ENCODE results near the gene TEKT3.

The TEKT3 gene

GRCh38 chr17:15263680-15264079 lies 77.7 kb downstream of the TEKT3 start:
- no peaks in the 10 kb centered on the region for H3K9me3 ChIP-seq (ENCODE audit: severe bottlenecking)
- no peak for TF ChIP-seq CTCF (IDR thresholded peaks at IDR 0.05; ENCODE audit: low read depth, low read length)
- no peaks in the 10 kb centered on the region for H3K36me3 ChIP-seq
- H3K4me3 ChIP-seq (ENCODE audit: low read depth, low read length): no peak overlapping the region
- DNase-seq: no peak
- no peak overlapping the region for H3K27ac ChIP-seq
- H3K27me3 ChIP-seq (ENCODE audit: insufficient read depth, low read depth, severe bottlenecking): peaks cover 57% of the 10 kb centered on the region

DNA sequence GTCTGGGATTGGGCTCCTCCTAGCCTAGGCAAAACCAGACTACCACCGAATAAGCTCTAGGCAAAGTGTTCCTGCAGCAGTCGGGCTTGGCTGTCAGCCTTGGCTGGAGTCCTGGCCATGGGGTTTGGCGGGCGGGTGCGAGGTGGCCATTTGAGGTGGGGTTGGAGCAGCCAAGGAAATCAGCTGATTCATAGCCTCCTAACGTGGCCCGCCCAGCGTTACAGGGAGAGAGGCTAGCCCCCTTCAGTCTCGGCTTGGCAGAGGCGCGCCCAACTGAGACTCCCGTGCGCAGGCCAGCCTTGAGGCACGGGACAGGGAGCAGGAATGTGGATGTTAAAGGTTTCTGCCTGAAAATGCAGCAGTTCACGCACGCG lies 78.2 kb downstream of the TEKT3 start:
- H3K4me3 ChIP-seq (ENCODE audit: low read depth, low read length): peak overlapping the region; percentile 42
- DNase-seq: no peak
- no peak overlapping the region for H3K27ac ChIP-seq
- H3K9me3 ChIP-seq (ENCODE audit: severe bottlenecking): no peaks in the 10 kb centered on the region
- no peaks in the 10 kb centered on the region for H3K36me3 ChIP-seq
- peaks cover 57% of the 10 kb centered on the region for H3K27me3 ChIP-seq (ENCODE audit: insufficient read depth, low read depth, severe bottlenecking)
- no peak for TF ChIP-seq CTCF (IDR thresholded peaks at IDR 0.05; ENCODE audit: low read depth, low read length)

DNA sequence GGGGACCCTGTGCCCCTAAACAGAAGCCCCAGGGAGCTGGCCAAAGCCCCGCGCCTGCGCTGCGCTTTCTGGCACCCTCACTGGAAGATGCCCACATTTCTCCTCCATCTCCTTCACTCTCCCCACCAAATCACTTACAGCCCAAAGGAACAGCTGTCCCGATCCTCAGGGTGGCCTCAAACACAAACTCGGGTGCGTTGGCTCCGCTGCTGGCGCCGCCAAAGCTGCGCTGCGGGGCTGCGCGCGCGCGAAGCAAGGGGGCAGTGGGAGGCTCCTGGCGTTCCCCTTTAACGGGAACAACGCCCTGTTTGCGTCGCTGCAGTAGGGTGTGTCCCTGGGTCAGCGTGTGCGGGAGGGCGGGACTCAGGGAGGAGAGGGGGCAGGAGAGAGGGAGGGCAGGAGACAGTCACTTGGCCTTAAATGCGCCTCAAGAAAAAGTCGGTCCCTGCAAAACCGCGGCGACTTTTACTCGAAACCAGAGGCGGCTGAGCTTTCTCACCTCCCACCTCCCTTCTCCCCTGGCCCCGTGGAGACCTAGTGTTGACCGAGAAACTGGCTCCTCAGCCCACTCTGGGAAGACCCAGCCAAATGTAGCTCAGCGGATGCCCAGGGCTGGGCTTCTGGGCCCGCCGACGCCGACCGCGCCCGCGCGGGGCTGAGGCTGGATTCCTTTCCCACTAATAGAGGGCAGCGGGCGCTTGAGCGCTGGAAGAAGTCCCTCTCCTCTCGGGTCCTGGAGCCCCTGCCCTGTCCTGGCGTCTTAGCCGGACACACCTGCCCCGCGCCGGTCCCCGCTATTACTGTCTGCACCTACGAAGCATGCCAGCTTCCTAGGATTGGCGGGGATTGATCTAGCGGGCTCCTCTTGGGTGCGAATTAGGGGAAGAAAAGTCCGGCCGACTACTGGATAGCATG lies 78.8 kb downstream of the TEKT3 start:
- H3K27ac ChIP-seq: no peak overlapping the region
- H3K36me3 ChIP-seq: no peaks in the 10 kb centered on the region
- H3K27me3 ChIP-seq (ENCODE audit: insufficient read depth, low read depth, severe bottlenecking): peaks cover 55% of the 10 kb centered on the region
- no peak for TF ChIP-seq CTCF (IDR thresholded peaks at IDR 0.05; ENCODE audit: low read depth, low read length)
- DNase-seq: peak; percentile 44
- H3K9me3 ChIP-seq (ENCODE audit: severe bottlenecking): no peaks in the 10 kb centered on the region
- peak overlapping the region; percentile 42 for H3K4me3 ChIP-seq (ENCODE audit: low read depth, low read length)

GRCh38 chr17:15261802-15262290 lies 79.6 kb downstream of the TEKT3 start:
- H3K27me3 ChIP-seq (ENCODE audit: insufficient read depth, low read depth, severe bottlenecking): peaks cover 51% of the 10 kb centered on the region
- no peaks in the 10 kb centered on the region for H3K9me3 ChIP-seq (ENCODE audit: severe bottlenecking)
- H3K27ac ChIP-seq: no peak overlapping the region
- H3K36me3 ChIP-seq: no peaks in the 10 kb centered on the region
- no peak for TF ChIP-seq CTCF (IDR thresholded peaks at IDR 0.05; ENCODE audit: low read depth, low read length)
- DNase-seq: no peak
- H3K4me3 ChIP-seq (ENCODE audit: low read depth, low read length): peak overlapping the region; percentile 42

- Histone ChIP-seq H3K27ac (no peak overlapping the region), H3K9me3 (ENCODE audit: severe bottlenecking) (no peaks in the 10 kb centered on the region), H3K36me3 (no peaks in the 10 kb centered on the region), H3K4me3 (ENCODE audit: low read depth, low read length) (peak overlapping the region; percentile 42), H3K27me3 (ENCODE audit: insufficient read depth, low read depth, severe bottlenecking) (peaks cover 46% of the 10 kb centered on the region)
- no peak for TF ChIP-seq CTCF (IDR thresholded peaks at IDR 0.05; ENCODE audit: low read depth, low read length)
- peak; percentile 33 for DNase-seq
Observed at GRCh38 chr17:15261258-15261801, 80.1 kb downstream of the TEKT3 start.

All from WERI-Rb-1 (cell line).